Thyroid gland (tissue), 4 donors: ENCODE data around the gene PUS7L. TPM values are rescaled to one million over a fixed set of nuclear protein-coding genes. Genes with fewer than 3 reads are reported as not detected.

Experiments
- DNase-seq, 2 donors: peaks; one replicate each; pipeline ENCODE4 v3.0.0-alpha.2; 2019
- H3K27ac ChIP-seq, 3 donors: fragments of 200-600 bp; sonication (generic); 1 replicate in 2 of 3; 2 replicates in 1 of 3; pipeline ENCODE4 v1.5.1; 2016 to 2019; ENCODE audit warnings: mild to moderate bottlenecking in 1 of 3, moderate library complexity in 1 of 3
- H3K27me3 ChIP-seq: fragments of 200-600 bp; sonication (generic); one replicate; pipeline ENCODE4 v1.5.1; 2019
- H3K36me3 ChIP-seq, 2 donors: fragments of 200-600 bp; sonication (generic); one replicate each; pipeline ENCODE4 v1.5.1; 2016 to 2019
- H3K4me1 ChIP-seq, 2 donors: fragments of 200-600 bp; sonication (generic); one replicate each; pipeline ENCODE4 v1.5.1; 2017 to 2019
- H3K4me3 ChIP-seq, 3 donors: fragments of 200-600 bp; sonication (generic); replicated peaks in 1 of 3; 1 replicate in 2 of 3; 2 replicates in 1 of 3; pipeline ENCODE4 v1.5.1; 2016; ENCODE audit warnings: mild to moderate bottlenecking in 1 of 3
- H3K9me3 ChIP-seq: fragments of 200-600 bp; sonication (generic); one replicate; pipeline ENCODE4 v1.5.1; 2017
- CTCF ChIP-seq, 6 experiments: fragments of 200-600 bp in 3 of 6; fragments of 450-650 bp in 3 of 6; sonication (generic) in 3 of 6; IDR thresholded peaks; one replicate each; pipeline ENCODE4 v1.5.1; 2016 to 2019; ENCODE audit warnings: antibody characterized with exemption in 6 of 6, mild to moderate bottlenecking in 2 of 6, inconsistent platforms in 1 of 6, moderate library complexity in 1 of 6
- POLR2A ChIP-seq, 2 donors: fragments of 450-650 bp; IDR thresholded peaks; one replicate each; pipeline ENCODE4 v1.6.1; 2017; ENCODE audit warnings: antibody characterized with exemption in 2 of 2, mild to moderate bottlenecking in 2 of 2, moderate library complexity in 1 of 2
- WGBS, 2 donors: methylation state at CpG; one replicate each; pipeline ENCODE4 v1.1.5; 2017; 5-methylcytosine and 5-hydroxymethylcytosine counted together
- intact Hi-C: fragments of 100-400 bp; cut with DNase I; formaldehyde crosslinking; loops from one replicate; pipeline ENCODE4 v1.15.1; 2023
- total RNA-seq, 4 donors: library from RNA; depleted of rRNA; stranded (reverse); fragments of >200 nt; gene quantifications; one replicate each; pipeline ENCODE4 v1.2.3, GENCODE V29; 2016

The PUS7L gene
- total RNA-seq, 4 donors from 2014 or later = 12.1 to 23.0 (median 17.3) TPM

GRCh38 chr12:43675048-43675904 is 83.3 kb downstream of the PUS7L start:
- no peaks in the 10 kb centered on the region for H3K36me3 ChIP-seq
- no peak for DNase-seq
- H3K27ac ChIP-seq = no peak overlapping the region
- H3K4me3 ChIP-seq = no peak overlapping the region
- H3K4me1 ChIP-seq = no peaks in the 10 kb centered on the region
- H3K9me3 ChIP-seq = no peaks in the 10 kb centered on the region
- H3K27me3 ChIP-seq = no peaks in the 10 kb centered on the region
- 87 to 97% methylated on average over 3 to 6 of the region's 6 CpGs for WGBS, 2 donors
- no peak for TF ChIP-seq POLR2A (IDR thresholded peaks at IDR 0.05)
- no peak for TF ChIP-seq CTCF (IDR thresholded peaks at IDR 0.05)
- intact Hi-C loops = no loop called here

GRCh38 chr12:43669373-43669772 is 89.2 kb downstream of the PUS7L start:
- H3K4me3 ChIP-seq = no peak overlapping the region
- DNase-seq = no peak
- H3K27ac ChIP-seq = no peak overlapping the region
- H3K4me1 ChIP-seq = no peaks in the 10 kb centered on the region
- no peaks in the 10 kb centered on the region for H3K36me3 ChIP-seq
- no peaks in the 10 kb centered on the region for H3K9me3 ChIP-seq
- intact Hi-C loops = no loop called here
- 75 to 82% methylated on average over 2 of the region's 2 CpGs for WGBS, 2 donors
- no peaks in the 10 kb centered on the region for H3K27me3 ChIP-seq
- TF ChIP-seq CTCF (IDR thresholded peaks at IDR 0.05) (no peak), POLR2A (IDR thresholded peaks at IDR 0.05) (no peak)

Other genes with a start within 250 kb of the PUS7L start
- under 1 TPM in 1 of 4 donors, not detected in 3; 0.11 TPM for gene ADAMTS20, start 206.6 kb downstream of the PUS7L start, total RNA-seq
- 10 to 100 TPM; 36.1 to 56.2 (median 45.4) TPM for gene IRAK4, start 161 bp upstream of the PUS7L start, total RNA-seq
- gene TWF1, start 47.5 kb upstream of the PUS7L start, total RNA-seq = 100 to 1,000 TPM; 115 to 181 (median 144) TPM
- 10 to 100 TPM; 18.9 to 32.4 (median 24.7) TPM for gene TMEM117, start 77.3 kb upstream of the PUS7L start, total RNA-seq